Esophagus squamous epithelium (tissue), 5 donors: ENCODE data around the gene HSPBP1. TPM values are rescaled to one million over a fixed set of nuclear protein-coding genes. Genes with fewer than 3 reads are reported as not detected.

Source experiments
- DNase-seq: peaks from one replicate; lab custom pipeline; 2025; lab: John Stamatoyannopoulos, UW
- H3K27ac ChIP-seq, 4 donors: fragments of 200-600 bp; sonication (generic); one replicate each; pipeline ENCODE4 v1.5.1; 2016 to 2019; ENCODE audit warnings: mild to moderate bottlenecking in 1 of 4
- H3K27me3 ChIP-seq, 4 donors: fragments of 200-600 bp; sonication (generic); 1 replicate in 3 of 4; 2 replicates in 1 of 4; pipeline versions ENCODE4 v1.5.1 to v1.6.0; 2017 to 2021; ENCODE audit warnings: antibody characterized with exemption in 1 of 4
- H3K36me3 ChIP-seq, 3 donors: fragments of 200-600 bp; sonication (generic); one replicate each; pipeline ENCODE4 v1.5.1; 2016 to 2019
- H3K4me1 ChIP-seq, 3 donors: fragments of 200-600 bp; sonication (generic); one replicate each; pipeline ENCODE4 v1.5.1; 2017 to 2019
- H3K4me3 ChIP-seq, 4 donors: fragments of 200-600 bp; sonication (generic); 1 replicate in 3 of 4; 2 replicates in 1 of 4; pipeline ENCODE4 v1.5.1; 2016 to 2019; ENCODE audit warnings: mild to moderate bottlenecking in 2 of 4, moderate library complexity in 1 of 4
- H3K9me3 ChIP-seq, 3 donors: fragments of 200-600 bp; sonication (generic); one replicate each; pipeline ENCODE4 v1.5.1; 2016 to 2019
- CTCF ChIP-seq, 6 experiments: fragments of 450-650 bp in 4 of 6; fragments of 200-600 bp in 2 of 6; sonication (generic) in 2 of 6; IDR thresholded peaks; one replicate each; pipeline ENCODE4 v1.5.1; 2016 to 2019; ENCODE audit warnings: antibody characterized with exemption in 6 of 6, mild to moderate bottlenecking in 4 of 6, moderate library complexity in 4 of 6
- POLR2A ChIP-seq, 4 donors: fragments of 450-650 bp; IDR thresholded peaks; one replicate each; pipeline ENCODE4 v1.6.1; 2017; ENCODE audit warnings: antibody characterized with exemption in 4 of 4, mild to moderate bottlenecking in 4 of 4, moderate library complexity in 3 of 4
- WGBS, 2 donors: methylation state at CpG; one replicate each; pipeline ENCODE4 v1.1.5; 2018; 5-methylcytosine and 5-hydroxymethylcytosine counted together
- intact Hi-C: fragments of 100-400 bp; cut with DNase I; formaldehyde crosslinking; loops from one replicate; pipeline ENCODE4 v1.15.0; 2022
- total RNA-seq, 4 donors: library from RNA; depleted of rRNA; stranded (reverse); fragments of >200 nt; gene quantifications; one replicate each; pipeline ENCODE4 v1.1.0, GENCODE V29; 2016
- donor health status: DM: yes; HTN: yes; CAD: no.

The HSPBP1 gene
- total RNA-seq, 4 donors from 2014 or later, result 27.1 to 40.7 (median 32.4) TPM

- DNase-seq, result no peak
- Histone ChIP-seq H3K9me3 (no peaks in the 10 kb centered on the region), H3K27ac (no peak overlapping the region), H3K4me3 (no peak overlapping the region), H3K27me3 (no peaks in the 10 kb centered on the region), H3K4me1 (peaks cover 22 to 48% (median 25%) of the 10 kb centered on the region in 3 donors), H3K36me3 (peaks cover 35 to 73% (median 40%) of the 10 kb centered on the region in 3 donors)
- WGBS, 2 donors, result 79 to 83% methylated on average over 9 to 14 of the region's 40 CpGs
- TF ChIP-seq POLR2A (IDR thresholded peaks at IDR 0.05) (no peak), CTCF (IDR thresholded peaks at IDR 0.05) (no peak)
- intact Hi-C loops, result no loop called here
Observed at GRCh38 chr19:55246462-55247451, 33.2 kb downstream of the HSPBP1 start.

- 95 to 100% methylated on average over 3 of the region's 23 CpGs for WGBS, 2 donors
- TF ChIP-seq POLR2A (IDR thresholded peaks at IDR 0.05), result no peak
- TF ChIP-seq CTCF (IDR thresholded peaks at IDR 0.05), result no peak
- no peak for DNase-seq
- intact Hi-C loops, result no loop called here
- peaks cover 12 to 34% (median 12%) of the 10 kb centered on the region in 3 donors for H3K4me1 ChIP-seq
- no peak overlapping the region for H3K27ac ChIP-seq
- no peaks in the 10 kb centered on the region for H3K27me3 ChIP-seq
- no peak overlapping the region for H3K4me3 ChIP-seq
- H3K9me3 ChIP-seq, result no peaks in the 10 kb centered on the region
- H3K36me3 ChIP-seq, result peaks cover 47 to 86% (median 54%) of the 10 kb centered on the region in 3 donors
Observed at GRCh38 chr19:55245236-55245904, 34.5 kb downstream of the HSPBP1 start.

GRCh38 chr19:55244004-55244680 is 35.8 kb downstream of the HSPBP1 start:
- TF ChIP-seq POLR2A (IDR thresholded peaks at IDR 0.05) (no peak), CTCF (IDR thresholded peaks at IDR 0.05) (no peak)
- Histone ChIP-seq H3K4me3 (no peak overlapping the region), H3K27me3 (no peaks in the 10 kb centered on the region), H3K4me1 (peaks cover 7 to 22% (median 12%) of the 10 kb centered on the region in 3 donors), H3K9me3 (no peaks in the 10 kb centered on the region), H3K27ac (no peak overlapping the region), H3K36me3 (peaks cover 59 to 89% (median 66%) of the 10 kb centered on the region in 3 donors)
- DNase-seq, result no peak
- WGBS, 2 donors, result 82 to 85% methylated on average over 10 to 12 of the region's 12 CpGs
- intact Hi-C loops, result no loop called here

GRCh38 chr19:55242517-55242916 is 37.4 kb downstream of the HSPBP1 start:
- TF ChIP-seq CTCF (IDR thresholded peaks at IDR 0.05), result no peak
- no peak for TF ChIP-seq POLR2A (IDR thresholded peaks at IDR 0.05)
- Histone ChIP-seq H3K4me1 (peaks cover 1 to 6% (median 3%) of the 10 kb centered on the region in 3 donors), H3K27ac (no peak overlapping the region), H3K4me3 (no peak overlapping the region), H3K27me3 (no peaks in the 10 kb centered on the region), H3K36me3 (peaks cover 70 to 100% (median 83%) of the 10 kb centered on the region in 3 donors), H3K9me3 (no peaks in the 10 kb centered on the region)
- DNase-seq, result no peak
- WGBS, 2 donors, result 87 to 100% methylated on average over 3 to 7 of the region's 7 CpGs
- intact Hi-C loops, result no loop called here
